MCF 10A (cell line): Measurements from ENCODE around the gene GATC. TPM values are rescaled to one million over a fixed set of nuclear protein-coding genes. Genes with fewer than 3 reads are reported as not detected.

Experiments
- BruUV-seq: library from RNA; stranded (reverse); fragments of 400-500 nt; replicated peaks from 2 replicates; lab custom pipeline; 2021; lab: Mats Ljungman, UMichigan
- CTCF ChIA-PET: fragments of 300-600 bp; sonication (Branson Sonifier 250); formaldehyde crosslinking; extraction: SDS; loops from one replicate; lab custom pipeline; 2021; ENCODE audit warnings: antibody characterized with exemption, inconsistent platforms; lab: Yijun Ruan, JAX
- POLR2A ChIA-PET: fragments of 300-600, 350-650 bp; sonication (Branson Sonifier 250); formaldehyde crosslinking; extraction: SDS; loops from one replicate; lab custom pipeline; 2020; ENCODE audit warnings: antibody characterized with exemption, inconsistent platforms; lab: Yijun Ruan, JAX
- DNase-seq: peaks from one replicate; pipeline ENCODE4 v3.0.0-alpha.2; 2018; ENCODE audit not compliant: unreplicated experiment
- H3K27ac Mint-ChIP-seq: one replicate; pipeline ENCODE4 v1.8.0; 2022; ENCODE audit warnings: mild to moderate bottlenecking, low read depth, mixed read lengths; ENCODE audit not compliant: unreplicated experiment
- H3K27me3 Mint-ChIP-seq: one replicate; pipeline ENCODE4 v1.8.0; 2022; ENCODE audit warnings: mixed read lengths; ENCODE audit not compliant: insufficient read depth, unreplicated experiment
- H3K36me3 Mint-ChIP-seq: one replicate; pipeline ENCODE4 v1.8.0; 2022; ENCODE audit warnings: mild to moderate bottlenecking, moderate library complexity, mixed read lengths; ENCODE audit not compliant: insufficient read depth, unreplicated experiment
- H3K4me1 Mint-ChIP-seq: one replicate; pipeline ENCODE4 v1.8.0; 2022; ENCODE audit warnings: mixed read lengths; ENCODE audit not compliant: insufficient read depth, unreplicated experiment
- H3K4me3 Mint-ChIP-seq: one replicate; pipeline ENCODE4 v1.8.0; 2022; ENCODE audit warnings: mild to moderate bottlenecking, moderate library complexity, mixed read lengths; ENCODE audit not compliant: unreplicated experiment
- H3K9me3 Mint-ChIP-seq: one replicate; pipeline ENCODE4 v1.8.0; 2022; ENCODE audit warnings: mixed read lengths; ENCODE audit not compliant: unreplicated experiment
- intact Hi-C: fragments of 100-400 bp; cut with micrococcal nuclease; formaldehyde crosslinking; loops from 2 replicates; pipeline ENCODE4 v1.14.1; 2022
- total RNA-seq: library from RNA; stranded (reverse); gene quantifications from 2 replicates; pipeline ENCODE4 v1.2.3, GENCODE V29; 2022
- TF ChIP-seq, protein P1 (sequence below): fragments of 200-600 bp; IDR thresholded peaks from one replicate; pipeline ENCODE4 v1.8.0; 2022; ENCODE audit warnings: antibody characterized with exemption, mild to moderate bottlenecking; ENCODE audit not compliant: unreplicated experiment

The GATC gene
- total RNA-seq, 1 experiment from 2014 or later, result 32.1 TPM

DNA sequence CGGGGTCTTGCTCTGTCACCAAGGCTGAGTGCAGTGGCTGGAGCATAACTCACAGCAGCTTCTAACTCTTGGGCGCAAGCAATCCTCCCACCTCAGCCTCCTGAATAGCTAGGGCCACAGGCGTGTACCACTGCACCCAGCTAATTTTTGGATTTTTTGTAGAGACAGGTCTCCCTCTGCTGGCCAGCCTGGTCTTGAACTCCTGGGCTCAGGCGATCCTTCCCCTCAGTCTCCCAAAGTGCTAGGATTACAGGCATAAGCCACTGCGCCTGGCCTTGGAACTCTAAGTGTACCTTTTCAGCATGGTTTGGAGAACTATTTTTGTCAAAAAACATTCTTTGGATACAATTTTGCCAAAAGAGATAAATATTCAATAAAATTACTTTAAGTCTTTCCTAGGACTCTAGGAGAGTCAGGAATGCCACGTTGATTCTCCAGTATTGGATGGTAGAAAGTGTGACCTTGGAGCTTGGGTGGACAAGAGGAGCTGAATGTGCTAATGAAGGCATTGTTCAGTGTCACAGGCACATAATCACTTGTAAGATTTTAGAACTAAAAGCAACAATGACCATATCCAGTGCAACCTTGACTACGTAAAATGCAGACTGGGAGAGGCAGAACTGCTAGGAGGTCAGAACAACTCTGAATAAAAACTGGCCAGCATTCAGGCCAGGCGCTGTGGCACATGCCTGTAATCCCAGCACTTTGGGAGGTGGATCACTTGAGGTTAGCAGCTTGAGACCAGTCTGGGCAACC, 20.5 kb downstream of the GATC start:
- peaks cover 17% of the 10 kb centered on the region for H3K4me1 Mint-ChIP-seq
- DNase-seq, result peak; percentile 59
- intact Hi-C loops, result loop anchor here (1.0 kb wide), 1 partner anchor 110 kb away; no protein-coding TSS in a partner anchor
- H3K4me3 Mint-ChIP-seq, result no peak overlapping the region
- TF ChIP-seq, protein P1, sequence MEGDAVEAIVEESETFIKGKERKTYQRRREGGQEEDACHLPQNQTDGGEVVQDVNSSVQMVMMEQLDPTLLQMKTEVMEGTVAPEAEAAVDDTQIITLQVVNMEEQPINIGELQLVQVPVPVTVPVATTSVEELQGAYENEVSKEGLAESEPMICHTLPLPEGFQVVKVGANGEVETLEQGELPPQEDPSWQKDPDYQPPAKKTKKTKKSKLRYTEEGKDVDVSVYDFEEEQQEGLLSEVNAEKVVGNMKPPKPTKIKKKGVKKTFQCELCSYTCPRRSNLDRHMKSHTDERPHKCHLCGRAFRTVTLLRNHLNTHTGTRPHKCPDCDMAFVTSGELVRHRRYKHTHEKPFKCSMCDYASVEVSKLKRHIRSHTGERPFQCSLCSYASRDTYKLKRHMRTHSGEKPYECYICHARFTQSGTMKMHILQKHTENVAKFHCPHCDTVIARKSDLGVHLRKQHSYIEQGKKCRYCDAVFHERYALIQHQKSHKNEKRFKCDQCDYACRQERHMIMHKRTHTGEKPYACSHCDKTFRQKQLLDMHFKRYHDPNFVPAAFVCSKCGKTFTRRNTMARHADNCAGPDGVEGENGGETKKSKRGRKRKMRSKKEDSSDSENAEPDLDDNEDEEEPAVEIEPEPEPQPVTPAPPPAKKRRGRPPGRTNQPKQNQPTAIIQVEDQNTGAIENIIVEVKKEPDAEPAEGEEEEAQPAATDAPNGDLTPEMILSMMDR, result peak; percentile 72
- H3K36me3 Mint-ChIP-seq, result peaks cover 64% of the 10 kb centered on the region
- POLR2A ChIA-PET, result interaction anchor here (0.6 to 6.6 kb wide), 11 partner anchors 9 to 295 kb away, joined by 3 to 56 read pairs (median 4); partner anchors contain the start of genes DYNLL1, GATC and TRIAP1
- H3K9me3 Mint-ChIP-seq, result no peaks in the 10 kb centered on the region
- CTCF ChIA-PET, result interaction anchor here (0.7 to 5.1 kb wide), 19 partner anchors 8 to 998 kb away, joined by 3 to 42 read pairs (median 5); partner anchors contain the start of genes COX6A1, GATC, PLA2G1B and TRIAP1
- no peaks in the 10 kb centered on the region for H3K27me3 Mint-ChIP-seq
- peak overlapping the region; percentile 9 for H3K27ac Mint-ChIP-seq
- BruUV-seq, result no TSS peak

DNA sequence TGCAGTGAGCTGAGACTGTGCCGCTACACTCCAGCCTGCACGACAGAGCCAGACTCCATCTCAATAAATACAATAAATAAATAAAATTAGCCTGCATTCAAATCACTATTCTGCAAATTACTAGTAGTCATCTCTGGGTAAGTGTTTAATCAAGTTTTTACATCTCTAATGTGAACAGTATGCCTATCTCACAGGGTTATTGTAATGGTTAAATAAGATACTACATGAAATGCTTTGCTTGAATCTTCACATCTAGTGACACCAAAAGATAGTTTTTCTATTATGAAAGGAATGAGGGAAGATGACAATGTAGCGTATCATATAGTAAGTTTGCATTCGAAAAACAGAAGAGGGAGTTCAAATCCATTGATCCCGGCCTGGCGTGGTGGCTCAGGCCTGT, 21.2 kb downstream of the GATC start:
- CTCF ChIA-PET, result interaction anchor here (0.7 to 5.1 kb wide), 9 partner anchors 8 to 998 kb away, joined by 3 to 42 read pairs (median 13); partner anchors contain the start of genes COX6A1, GATC, PLA2G1B and TRIAP1
- peaks cover 57% of the 10 kb centered on the region for H3K36me3 Mint-ChIP-seq
- H3K27me3 Mint-ChIP-seq, result no peaks in the 10 kb centered on the region
- peaks cover 17% of the 10 kb centered on the region for H3K4me1 Mint-ChIP-seq
- TF ChIP-seq, protein P1, result no peak
- peak overlapping the region; percentile 88 for H3K4me3 Mint-ChIP-seq
- DNase-seq, result no peak
- POLR2A ChIA-PET, result interaction anchor here (1.0 to 6.6 kb wide), 9 partner anchors 16 to 267 kb away, joined by 3 to 56 read pairs (median 5); partner anchors contain the start of genes DYNLL1, GATC, RNU4-1 and RNU4-2
- H3K27ac Mint-ChIP-seq, result no peak overlapping the region
- intact Hi-C loops, result no loop called here
- H3K9me3 Mint-ChIP-seq, result no peaks in the 10 kb centered on the region
- BruUV-seq, result no TSS peak

DNA sequence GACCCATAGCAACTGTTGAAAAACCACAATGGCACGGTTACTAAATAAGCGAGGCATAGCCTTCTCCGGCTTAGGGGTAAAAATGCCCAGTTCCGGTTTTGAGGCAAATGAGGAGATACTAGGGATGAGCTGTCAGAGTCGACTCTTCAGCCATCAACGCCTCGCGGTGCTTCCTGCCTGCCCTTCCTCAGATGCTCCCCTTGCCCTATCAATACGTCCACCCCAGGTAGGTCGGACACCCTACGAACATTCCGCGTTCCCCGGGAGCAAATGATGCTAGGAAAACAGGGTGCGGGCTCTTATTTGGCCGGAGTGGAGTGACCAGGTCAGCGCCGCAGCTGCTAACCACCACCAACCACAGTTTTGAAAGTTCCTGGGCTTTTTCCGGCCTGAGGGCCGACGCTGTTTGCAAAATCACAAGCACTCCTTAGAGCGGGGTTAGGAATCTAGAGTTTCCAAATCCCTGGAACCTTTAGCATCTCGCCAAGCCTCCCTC, 22.1 kb downstream of the GATC start:
- no peaks in the 10 kb centered on the region for H3K27me3 Mint-ChIP-seq
- ChIA-PET POLR2A (interaction anchor here (0.6 to 6.6 kb wide), 18 partner anchors 8 to 1304 kb away, joined by 3 to 56 read pairs (median 4); partner anchors contain the start of genes COQ5, COX6A1, DYNLL1 and GATC), CTCF (interaction anchor here (0.6 to 5.1 kb wide), 10 partner anchors 11 to 619 kb away, joined by 3 to 42 read pairs (median 10); partner anchors contain the start of genes COX6A1, DYNLL1, GATC and TRIAP1)
- peak overlapping the region; percentile 88 for H3K4me3 Mint-ChIP-seq
- TSS peak; percentile 32 for BruUV-seq
- H3K9me3 Mint-ChIP-seq, result no peaks in the 10 kb centered on the region
- peak; percentile 50 for DNase-seq
- peaks cover 17% of the 10 kb centered on the region for H3K4me1 Mint-ChIP-seq
- H3K27ac Mint-ChIP-seq, result peak overlapping the region; percentile 75
- intact Hi-C loops, result loop anchor here (2.0 kb wide), 1 partner anchor 144 kb away; no protein-coding TSS in a partner anchor
- TF ChIP-seq, protein P1, result no peak
- peaks cover 48% of the 10 kb centered on the region for H3K36me3 Mint-ChIP-seq
